DOHH2 (cell line): ENCODE results near the gene MAP3K5.

Experiments
- EZH2phosphoT487 ChIP-seq: fragments of 200-600 bp; sonication (generic); IDR thresholded peaks from 2 replicates; pipeline ENCODE4 v1.6.1; 2017; ENCODE audit warnings: borderline replicate concordance, mild to moderate bottlenecking, antibody characterized with exemption, low read length, moderate library complexity, mixed read lengths
- TF ChIP-seq, protein P1 (sequence below): fragments of 200-600 bp; sonication (generic); IDR thresholded peaks from one replicate; pipeline ENCODE4 v1.5.1; 2014; ENCODE audit warnings: antibody characterized with exemption, mild to moderate bottlenecking, low read depth, low read length; ENCODE audit not compliant: poor library complexity, severe bottlenecking

GRCh38 chr6:136564180-136564579 is 228.1 kb downstream of the MAP3K5 start:
- TF ChIP-seq, protein P1, sequence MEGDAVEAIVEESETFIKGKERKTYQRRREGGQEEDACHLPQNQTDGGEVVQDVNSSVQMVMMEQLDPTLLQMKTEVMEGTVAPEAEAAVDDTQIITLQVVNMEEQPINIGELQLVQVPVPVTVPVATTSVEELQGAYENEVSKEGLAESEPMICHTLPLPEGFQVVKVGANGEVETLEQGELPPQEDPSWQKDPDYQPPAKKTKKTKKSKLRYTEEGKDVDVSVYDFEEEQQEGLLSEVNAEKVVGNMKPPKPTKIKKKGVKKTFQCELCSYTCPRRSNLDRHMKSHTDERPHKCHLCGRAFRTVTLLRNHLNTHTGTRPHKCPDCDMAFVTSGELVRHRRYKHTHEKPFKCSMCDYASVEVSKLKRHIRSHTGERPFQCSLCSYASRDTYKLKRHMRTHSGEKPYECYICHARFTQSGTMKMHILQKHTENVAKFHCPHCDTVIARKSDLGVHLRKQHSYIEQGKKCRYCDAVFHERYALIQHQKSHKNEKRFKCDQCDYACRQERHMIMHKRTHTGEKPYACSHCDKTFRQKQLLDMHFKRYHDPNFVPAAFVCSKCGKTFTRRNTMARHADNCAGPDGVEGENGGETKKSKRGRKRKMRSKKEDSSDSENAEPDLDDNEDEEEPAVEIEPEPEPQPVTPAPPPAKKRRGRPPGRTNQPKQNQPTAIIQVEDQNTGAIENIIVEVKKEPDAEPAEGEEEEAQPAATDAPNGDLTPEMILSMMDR = no peak
- no peak for TF ChIP-seq EZH2phosphoT487
